ENCODE results near the gene HGFAC.

Gene HGFAC

GRCh38 chr4:3468154-3468553, 26.4 kb downstream of the HGFAC start:
- FAIRE-seq (no peak), DNase-seq (ENCODE audit: insufficient read length, low spot score) (no peak)
- TF ChIP-seq CTCF (IDR thresholded peaks at IDR 0.05; ENCODE audit: insufficient read depth, missing control alignments): no peak

- TF ChIP-seq CTCF (IDR thresholded peaks at IDR 0.05; ENCODE audit: insufficient read depth, missing control alignments): no peak
- FAIRE-seq (no peak), DNase-seq (ENCODE audit: insufficient read length, low spot score) (no peak)
These were observed 27.0 kb downstream of the HGFAC start for GRCh38 chr4:3468804-3469203.

GRCh38 chr4:3469386-3470243, 27.8 kb downstream of the HGFAC start:
- DNase-seq (ENCODE audit: insufficient read length, low spot score): no peak
- no peak for FAIRE-seq
- TF ChIP-seq CTCF (IDR thresholded peaks at IDR 0.05; ENCODE audit: insufficient read depth, missing control alignments): no peak

GRCh38 chr4:3470244-3471097, 28.7 kb downstream of the HGFAC start:
- TF ChIP-seq CTCF (IDR thresholded peaks at IDR 0.05; ENCODE audit: insufficient read depth, missing control alignments): no peak
- FAIRE-seq: no peak
- no peak for DNase-seq (ENCODE audit: insufficient read length, low spot score)

- FAIRE-seq: no peak
- no peak for TF ChIP-seq CTCF (IDR thresholded peaks at IDR 0.05; ENCODE audit: insufficient read depth, missing control alignments)
These were observed 29.5 kb downstream of the HGFAC start for GRCh38 chr4:3471098-3471760.

DNA sequence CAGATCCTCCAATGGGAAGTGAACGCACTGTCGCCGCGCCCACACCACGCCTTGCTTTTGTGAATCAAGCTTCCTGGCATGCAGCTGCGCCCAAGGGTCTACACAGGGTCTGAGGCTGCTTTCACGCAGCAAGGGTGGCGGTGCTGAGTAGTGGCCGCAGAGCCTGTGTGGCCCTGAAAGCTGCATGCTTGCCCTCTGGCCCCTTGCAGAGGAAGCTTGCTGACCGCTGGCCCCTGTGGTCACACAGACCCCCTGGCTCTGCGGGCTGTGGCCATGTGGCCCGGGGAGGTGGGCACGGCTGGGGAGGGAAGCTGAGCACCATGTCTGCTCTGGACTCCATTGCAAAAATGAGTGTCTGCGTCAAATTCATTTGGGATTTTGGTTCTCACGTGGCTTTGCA, 30.1 kb downstream of the HGFAC start:
- no peak for FAIRE-seq
- DNase-seq (ENCODE audit: insufficient read length, low spot score): no peak
- no peak for TF ChIP-seq CTCF (IDR thresholded peaks at IDR 0.05; ENCODE audit: insufficient read depth, missing control alignments)

More at GRCh38 chr4:3471098-3471760, 29.5 kb downstream of the HGFAC start:
- DNase-seq (ENCODE audit: insufficient read length, low spot score): no peak
